K562 (cell line): ENCODE results near the gene UFC1. TPM values are rescaled to one million over a fixed set of nuclear protein-coding genes. Genes with fewer than 3 reads are reported as not detected.

ENCODE experiments used
- ARID3B ChIP-seq: fragments of 250-450 bp; sonication (Bioruptor Pico); IDR thresholded peaks from 2 replicates; pipeline ENCODE4 v1.4.0; 2020; ENCODE audit warnings: borderline replicate concordance
- ASH1L ChIP-seq: fragments of 450-650 bp; IDR thresholded peaks from 2 replicates; pipeline ENCODE4 v1.6.1; 2018; ENCODE audit warnings: borderline replicate concordance, mild to moderate bottlenecking, low read depth; ENCODE audit not compliant: partially characterized antibody
- MYBL2 ChIP-seq, 2 experiments: fragments of 450-650 bp in 1 of 2; sonication (generic) in 1 of 2; formaldehyde crosslinking in 1 of 2; IDR thresholded peaks; 2 replicates each; pipeline versions ENCODE4 v1.6.1 to v1.8.1; 2017 to 2022; ENCODE audit warnings: borderline replicate concordance in 1 of 2, inconsistent platforms in 1 of 2, low read depth in 1 of 2, mild to moderate bottlenecking in 1 of 2, missing genetic modification reagents in 1 of 2, moderate library complexity in 1 of 2
- NCOA1 ChIP-seq: fragments of 450-650 bp; IDR thresholded peaks from 2 replicates; pipeline ENCODE4 v1.6.1; 2016; ENCODE audit warnings: low read depth
- SAP30 ChIP-seq: fragments of 200-600 bp; sonication (generic); IDR thresholded peaks from 2 replicates; pipeline ENCODE4 v1.6.1; 2012; ENCODE audit warnings: borderline replicate concordance, low read depth, mild to moderate bottlenecking, moderate library complexity, low read length, control low read depth, inconsistent platforms; ENCODE audit not compliant: insufficient read depth, poor library complexity, severe bottlenecking
- SOX6 ChIP-seq: fragments of 450-650 bp; IDR thresholded peaks from 2 replicates; pipeline ENCODE4 v1.6.1; 2014; ENCODE audit warnings: mild to moderate bottlenecking
- ZBTB12 ChIP-seq: fragments of 250-450 bp; sonication (Bioruptor Pico); IDR thresholded peaks from 2 replicates; pipeline ENCODE4 v1.4.0; 2020
- ZBTB17 ChIP-seq: fragments of 450-650 bp; formaldehyde crosslinking; IDR thresholded peaks from 2 replicates; pipeline ENCODE4 v1.4.0; 2020; ENCODE audit warnings: mild to moderate bottlenecking
- ZBTB34 ChIP-seq: fragments of 250-450 bp; sonication (Bioruptor Pico); IDR thresholded peaks from 2 replicates; pipeline ENCODE4 v1.8.0; 2021; ENCODE audit warnings: mild to moderate bottlenecking, moderate library complexity
- ZFX ChIP-seq: sonication (generic); formaldehyde crosslinking; IDR thresholded peaks from 2 replicates; pipeline ENCODE4 v1.8.0; 2022; ENCODE audit warnings: mild to moderate bottlenecking, missing genetic modification reagents, moderate library complexity
- ZNF445 ChIP-seq: fragments of 250-450 bp; sonication (Bioruptor Pico); IDR thresholded peaks from 2 replicates; pipeline ENCODE4 v1.4.0; 2020; ENCODE audit warnings: low read depth, mild to moderate bottlenecking, moderate library complexity
- ZNF668 ChIP-seq: fragments of 250-450 bp; sonication (Bioruptor Pico); IDR thresholded peaks from 2 replicates; pipeline ENCODE4 v1.8.0; 2022; ENCODE audit warnings: mild to moderate bottlenecking, inconsistent platforms
- ZNF785 ChIP-seq: fragments of 250-450 bp; sonication (Bioruptor Pico); IDR thresholded peaks from 2 replicates; pipeline ENCODE4 v1.4.0; 2020; ENCODE audit warnings: mild to moderate bottlenecking
- polyA plus RNA-seq, 8 experiments: library from polyadenylated mRNA; depleted of rRNA in 4 of 8; stranded (reverse) in 5 of 8; unstranded in 3 of 8; fragments of >200 nt; fragmentation: Nextera tagmentation in 2 of 8; fragmentation: Illumina TruSeq in 1 of 8; extraction: Ambion mirVana in 2 of 8; extraction: Trizol in 1 of 8; gene quantifications; 2 replicates each; pipeline versions ENCODE4 v1.2.1 to v1.2.3, GENCODE V29; 2011 to 2014; ENCODE audit warnings: inconsistent platforms in 1 of 8, missing spikeins in 1 of 8
- total RNA-seq, 7 experiments: library from RNA; depleted of rRNA in 6 of 7; stranded (reverse); fragments of >200 nt in 6 of 7; fragmentation: Illumina TruSeq in 2 of 7; extraction: Trizol in 2 of 7; gene quantifications; 2 replicates each; pipeline versions ENCODE4 v1.2.1 to v1.2.3, GENCODE V29; 2011 to 2021; ENCODE audit warnings: low replicate concordance in 1 of 7
- TF ChIP-seq, protein P1 (sequence below): fragments of 450-650 bp; IDR thresholded peaks from 2 replicates; pipeline ENCODE4 v1.6.1; 2017; ENCODE audit warnings: antibody characterized with exemption, mild to moderate bottlenecking
- TF ChIP-seq, protein P2 (sequence below), 2 experiments: fragments of 200-800 bp in 1 of 2; sonication (Bioruptor generic) in 1 of 2; sonication (generic) in 1 of 2; formaldehyde crosslinking in 1 of 2; IDR thresholded peaks in 1 of 2; conservative IDR thresholded peaks in 1 of 2; 2 replicates each; pipeline versions ENCODE4 v1.5.0 to v1.6.1; 2016 to 2020; ENCODE audit warnings: missing compliant biosample characterization in 1 of 2, missing genetic modification characterization in 1 of 2, missing genetic modification reagents in 1 of 2

Gene UFC1
- total and polyA plus RNA-seq, 9 of the 15 experiments (the other 6 are each of a cell fraction or from before 2014, with no cell fraction given) = 92.8 to 220 (median 161) TPM

DNA sequence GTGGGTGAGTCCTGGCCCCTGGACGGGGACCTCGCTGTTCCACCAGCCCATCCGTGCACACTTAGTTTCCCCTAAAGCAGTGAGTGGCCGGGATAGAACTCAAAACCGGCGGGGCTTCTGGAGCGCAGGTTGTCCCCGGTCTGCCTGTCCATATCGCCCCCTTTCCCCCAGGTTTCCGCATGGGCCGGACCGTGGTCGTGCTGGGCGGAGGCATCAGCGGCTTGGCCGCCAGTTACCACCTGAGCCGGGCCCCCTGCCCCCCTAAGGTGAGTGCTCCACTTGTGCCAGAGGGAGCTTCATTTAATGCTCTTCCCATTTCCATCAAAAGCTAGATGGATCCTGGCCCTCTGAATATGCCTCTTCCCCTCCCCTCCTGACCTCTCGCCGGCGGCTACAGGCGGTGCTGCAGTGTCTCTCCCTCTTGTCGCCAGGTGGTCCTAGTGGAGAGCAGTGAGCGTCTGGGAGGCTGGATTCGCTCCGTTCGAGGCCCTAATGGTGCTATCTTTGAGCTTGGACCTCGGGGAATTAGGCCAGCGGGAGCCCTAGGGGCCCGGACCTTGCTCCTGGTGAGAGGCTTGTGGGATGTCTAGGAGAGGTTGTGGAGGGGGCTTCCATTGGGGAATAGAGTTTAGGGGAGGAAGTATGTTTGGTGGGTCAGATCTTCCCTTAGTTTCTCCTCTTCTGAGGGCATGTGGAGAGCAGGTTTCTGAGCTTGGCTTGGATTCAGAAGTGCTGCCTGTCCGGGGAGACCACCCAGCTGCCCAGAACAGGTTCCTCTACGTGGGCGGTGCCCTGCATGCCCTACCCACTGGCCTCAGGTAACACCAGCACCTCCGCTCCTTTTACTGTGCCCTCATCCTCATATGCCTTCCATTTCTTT, 13.1 kb downstream of the UFC1 start (continued):
- TF ChIP-seq, protein P1, sequence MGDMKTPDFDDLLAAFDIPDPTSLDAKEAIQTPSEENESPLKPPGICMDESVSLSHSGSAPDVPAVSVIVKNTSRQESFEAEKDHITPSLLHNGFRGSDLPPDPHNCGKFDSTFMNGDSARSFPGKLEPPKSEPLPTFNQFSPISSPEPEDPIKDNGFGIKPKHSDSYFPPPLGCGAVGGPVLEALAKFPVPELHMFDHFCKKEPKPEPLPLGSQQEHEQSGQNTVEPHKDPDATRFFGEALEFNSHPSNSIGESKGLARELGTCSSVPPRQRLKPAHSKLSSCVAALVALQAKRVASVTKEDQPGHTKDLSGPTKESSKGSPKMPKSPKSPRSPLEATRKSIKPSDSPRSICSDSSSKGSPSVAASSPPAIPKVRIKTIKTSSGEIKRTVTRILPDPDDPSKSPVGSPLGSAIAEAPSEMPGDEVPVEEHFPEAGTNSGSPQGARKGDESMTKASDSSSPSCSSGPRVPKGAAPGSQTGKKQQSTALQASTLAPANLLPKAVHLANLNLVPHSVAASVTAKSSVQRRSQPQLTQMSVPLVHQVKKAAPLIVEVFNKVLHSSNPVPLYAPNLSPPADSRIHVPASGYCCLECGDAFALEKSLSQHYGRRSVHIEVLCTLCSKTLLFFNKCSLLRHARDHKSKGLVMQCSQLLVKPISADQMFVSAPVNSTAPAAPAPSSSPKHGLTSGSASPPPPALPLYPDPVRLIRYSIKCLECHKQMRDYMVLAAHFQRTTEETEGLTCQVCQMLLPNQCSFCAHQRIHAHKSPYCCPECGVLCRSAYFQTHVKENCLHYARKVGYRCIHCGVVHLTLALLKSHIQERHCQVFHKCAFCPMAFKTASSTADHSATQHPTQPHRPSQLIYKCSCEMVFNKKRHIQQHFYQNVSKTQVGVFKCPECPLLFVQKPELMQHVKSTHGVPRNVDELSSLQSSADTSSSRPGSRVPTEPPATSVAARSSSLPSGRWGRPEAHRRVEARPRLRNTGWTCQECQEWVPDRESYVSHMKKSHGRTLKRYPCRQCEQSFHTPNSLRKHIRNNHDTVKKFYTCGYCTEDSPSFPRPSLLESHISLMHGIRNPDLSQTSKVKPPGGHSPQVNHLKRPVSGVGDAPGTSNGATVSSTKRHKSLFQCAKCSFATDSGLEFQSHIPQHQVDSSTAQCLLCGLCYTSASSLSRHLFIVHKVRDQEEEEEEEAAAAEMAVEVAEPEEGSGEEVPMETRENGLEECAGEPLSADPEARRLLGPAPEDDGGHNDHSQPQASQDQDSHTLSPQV = peak; percentile 63
- TF ChIP-seq ZNF445 = no peak
- no peak for TF ChIP-seq NCOA1
- TF ChIP-seq MYBL2 (IDR thresholded peaks at IDR 0.05; ENCODE audit: low read depth) = no peak
- TF ChIP-seq MYBL2 (CRISPR knock-in tag; IDR thresholded peaks at IDR 0.05; ENCODE audit: borderline replicate concordance) = no peak
- no peak for TF ChIP-seq ZNF785 (CRISPR knock-in tag)
- no peak for TF ChIP-seq ZBTB12 (CRISPR knock-in tag)
- no peak for TF ChIP-seq ZNF668 (CRISPR knock-in tag)
- no peak for TF ChIP-seq ZBTB34
- no peak for TF ChIP-seq ARID3B (CRISPR knock-in tag)
- no peak for TF ChIP-seq ZBTB17 (CRISPR knock-in tag)
- TF ChIP-seq, protein P2, sequence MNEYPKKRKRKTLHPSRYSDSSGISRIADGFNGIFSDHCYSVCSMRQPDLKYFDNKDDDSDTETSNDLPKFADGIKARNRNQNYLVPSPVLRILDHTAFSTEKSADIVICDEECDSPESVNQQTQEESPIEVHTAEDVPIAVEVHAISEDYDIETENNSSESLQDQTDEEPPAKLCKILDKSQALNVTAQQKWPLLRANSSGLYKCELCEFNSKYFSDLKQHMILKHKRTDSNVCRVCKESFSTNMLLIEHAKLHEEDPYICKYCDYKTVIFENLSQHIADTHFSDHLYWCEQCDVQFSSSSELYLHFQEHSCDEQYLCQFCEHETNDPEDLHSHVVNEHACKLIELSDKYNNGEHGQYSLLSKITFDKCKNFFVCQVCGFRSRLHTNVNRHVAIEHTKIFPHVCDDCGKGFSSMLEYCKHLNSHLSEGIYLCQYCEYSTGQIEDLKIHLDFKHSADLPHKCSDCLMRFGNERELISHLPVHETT (CRISPR knock-in tag; conservative IDR thresholded peaks at IDR 0.05 in 1 of 2, IDR thresholded peaks at IDR 0.05 in 1 of 2) = no peak
- TF ChIP-seq ZFX = no peak
- TF ChIP-seq ASH1L = no peak
- peak; percentile 44 for TF ChIP-seq SAP30
- TF ChIP-seq SOX6 = no peak
